Endodermal cell (in vitro differentiated cells): ENCODE measurements around the gene SPATA31A6. TPM values are rescaled to one million over a fixed set of nuclear protein-coding genes. Genes with fewer than 3 reads are reported as not detected.
"Not testable (repeated sequence)": the region's sequence is repeated elsewhere in the genome, so short reads cannot be mapped to it uniquely, and the experiment has no call there.

ENCODE experiments used
- DNase-seq: peaks from one replicate; pipeline ENCODE4 v3.0.0-alpha.2; 2017
- H3K27ac ChIP-seq: 2 replicates; pipeline ENCODE4 v1.5.1; 2013; ENCODE audit warnings: mild to moderate bottlenecking, low read depth, low read length, moderate library complexity
- H3K27me3 ChIP-seq: 2 replicates; pipeline ENCODE4 v1.6.1; 2013; ENCODE audit warnings: mild to moderate bottlenecking, low read length, moderate library complexity; ENCODE audit not compliant: insufficient read depth, control insufficient read depth, poor library complexity, severe bottlenecking
- H3K36me3 ChIP-seq: 2 replicates; pipeline ENCODE4 v1.7.0; 2013; ENCODE audit warnings: mild to moderate bottlenecking, low read length, moderate library complexity; ENCODE audit not compliant: control insufficient read depth, insufficient read depth
- H3K4me1 ChIP-seq: one replicate; pipeline ENCODE4 v1.7.0; 2013; ENCODE audit warnings: low read length; ENCODE audit not compliant: control insufficient read depth, insufficient read depth
- H3K4me3 ChIP-seq: 2 replicates; pipeline ENCODE4 v1.5.1; 2013; ENCODE audit warnings: mild to moderate bottlenecking, low read length, moderate library complexity
- H3K9ac ChIP-seq: 2 replicates; pipeline ENCODE4 v1.6.1; 2013; ENCODE audit warnings: mild to moderate bottlenecking, low read length, moderate library complexity; ENCODE audit not compliant: poor library complexity, severe bottlenecking; ENCODE audit errors: extremely low read depth
- H3K9me3 ChIP-seq: 2 replicates; pipeline ENCODE4 v1.6.1; 2013; ENCODE audit warnings: mild to moderate bottlenecking, low read length, moderate library complexity; ENCODE audit not compliant: control insufficient read depth
- H3K27ac Mint-ChIP-seq: 2 replicates; pipeline ENCODE4 v1.8.0; 2020; ENCODE audit warnings: mixed read lengths
- H3K27me3 Mint-ChIP-seq: 2 replicates; pipeline ENCODE4 v1.8.0; 2021; ENCODE audit warnings: mild to moderate bottlenecking, mixed read lengths; ENCODE audit not compliant: insufficient read depth
- H3K36me3 Mint-ChIP-seq: 2 replicates; pipeline ENCODE4 v1.8.0; 2020; ENCODE audit warnings: low read depth, mixed read lengths
- H3K4me1 Mint-ChIP-seq: 2 replicates; pipeline ENCODE4 v1.8.0; 2020; ENCODE audit warnings: mixed read lengths
- H3K4me3 Mint-ChIP-seq: 2 replicates; pipeline ENCODE4 v1.8.0; 2020; ENCODE audit warnings: mild to moderate bottlenecking, moderate library complexity, mixed read lengths
- H3K9me3 Mint-ChIP-seq: 2 replicates; pipeline ENCODE4 v1.8.0; 2020; ENCODE audit warnings: mild to moderate bottlenecking, mixed read lengths
- CTCF ChIP-seq: fragments of 200-600 bp; sonication (generic); conservative IDR thresholded peaks from 2 replicates; pipeline ENCODE4 v1.5.0; 2021; ENCODE audit warnings: antibody characterized with exemption, mild to moderate bottlenecking
- WGBS, 2 experiments: methylation state at CpG; one replicate each; pipeline versions ENCODE4 v1.1.5 to v1.1.7; 2013; ENCODE audit warnings: missing lambda C conversion rate in 2 of 2, mixed read lengths in 1 of 2; ENCODE audit not compliant: insufficient coverage in 1 of 2, insufficient read length in 1 of 2; 5-methylcytosine and 5-hydroxymethylcytosine counted together
- long read RNA-seq, 4 experiments: library from polyadenylated mRNA in 2 of 4; library from RNA in 1 of 4; library from capped mRNA in 1 of 4; stranded (forward) in 3 of 4; unstranded in 1 of 4; transcript quantifications; one replicate each; pipeline ENCODE4 v2.0.0, GENCODE V29; 2020 to 2021; ENCODE audit warnings: inconsistent platforms in 1 of 4
- polyA plus RNA-seq, 2 experiments: library from polyadenylated mRNA; stranded (reverse); fragments of 50-300 nt; gene quantifications; one replicate each; pipeline ENCODE4 v1.2.3, GENCODE V29; 2013
- total RNA-seq, 2 donors: library from RNA; stranded (reverse); fragmentation: NEBNext Ultra II Directional in 1 of 2; extraction: Animal tissue kit (Norgen Biotek cat#: 25700) in 1 of 2; gene quantifications; 2 replicates in 1 of 2; 3 replicates in 1 of 2; pipeline ENCODE4 v1.2.1, GENCODE V29; 2021

SPATA31A6 gene
- total RNA-seq: not detected
- 0.04 TPM for polyA plus RNA-seq (2013, experiment 1 of 2)
- polyA plus RNA-seq (2013, experiment 2 of 2): 0.12 TPM
- long read RNA-seq, experiment 1: 0 reads
- long read RNA-seq, experiment 2: 0 reads
- long read RNA-seq, experiment 3: 0 reads
- long read RNA-seq, experiment 4: 0 reads

- not testable (repeated sequence) for H3K4me3 ChIP-seq, H3K9me3 Mint-ChIP-seq, H3K9ac ChIP-seq, H3K27me3 Mint-ChIP-seq, H3K4me3 Mint-ChIP-seq, H3K36me3 Mint-ChIP-seq, DNase-seq, H3K36me3 ChIP-seq, H3K4me1 ChIP-seq, H3K4me1 Mint-ChIP-seq, H3K27ac Mint-ChIP-seq, H3K27ac ChIP-seq, H3K9me3 ChIP-seq, H3K27me3 ChIP-seq
- 88% methylated on average over 5 of the region's 5 CpGs; no CpG with 5 or more reads in 1 of the 2 experiments for WGBS, 2 experiments
Observed at GRCh38 chr9:42183359-42183758, at the start of gene SPATA31A6. SPATA31A6 (plus strand) TSS chr9:42183659; CDS start chr9:42183688, 29 bp downstream.

- not testable (repeated sequence) for H3K4me1 Mint-ChIP-seq, H3K4me3 ChIP-seq, H3K36me3 ChIP-seq, DNase-seq, H3K27ac ChIP-seq, H3K9me3 Mint-ChIP-seq, H3K9me3 ChIP-seq, H3K27ac Mint-ChIP-seq, H3K4me1 ChIP-seq, H3K27me3 Mint-ChIP-seq, H3K4me3 Mint-ChIP-seq, H3K9ac ChIP-seq, H3K36me3 Mint-ChIP-seq, H3K27me3 ChIP-seq
- TF ChIP-seq CTCF: peak; percentile 63
- WGBS, 2 experiments: 83% methylated on average over 1 of the region's 1 CpG; no CpG with 5 or more reads in 1 of the 2 experiments
Observed at GRCh38 chr9:42160299-42160698, 23.2 kb upstream of the SPATA31A6 start.

- H3K27ac Mint-ChIP-seq, H3K36me3 ChIP-seq, H3K4me3 ChIP-seq, H3K4me3 Mint-ChIP-seq, H3K27ac ChIP-seq, H3K27me3 Mint-ChIP-seq, H3K4me1 ChIP-seq, H3K27me3 ChIP-seq, H3K36me3 Mint-ChIP-seq, H3K4me1 Mint-ChIP-seq, H3K9me3 Mint-ChIP-seq, DNase-seq, H3K9ac ChIP-seq, H3K9me3 ChIP-seq: not testable (repeated sequence)
- WGBS, 2 experiments: 75% methylated on average over 2 of the region's 2 CpGs; no CpG with 5 or more reads in 1 of the 2 experiments
Observed at GRCh38 chr9:42219861-42220260, 36.4 kb downstream of the SPATA31A6 start.

- H3K9me3 Mint-ChIP-seq, H3K27ac Mint-ChIP-seq, H3K4me3 ChIP-seq, H3K27ac ChIP-seq, H3K4me3 Mint-ChIP-seq, H3K36me3 Mint-ChIP-seq, H3K4me1 Mint-ChIP-seq, H3K4me1 ChIP-seq, H3K27me3 Mint-ChIP-seq, H3K9me3 ChIP-seq, H3K27me3 ChIP-seq, H3K36me3 ChIP-seq, DNase-seq, H3K9ac ChIP-seq: not testable (repeated sequence)
- WGBS, 2 experiments: 88% methylated on average over 6 of the region's 10 CpGs; no CpG with 5 or more reads in 1 of the 2 experiments
Observed at GRCh38 chr9:42223230-42223629, 39.8 kb downstream of the SPATA31A6 start.

GRCh38 chr9:42233031-42233430 lies 49.6 kb downstream of the SPATA31A6 start:
- not testable (repeated sequence) for H3K4me3 ChIP-seq, H3K4me1 ChIP-seq, H3K36me3 ChIP-seq, H3K27me3 Mint-ChIP-seq, H3K9me3 ChIP-seq, H3K27ac ChIP-seq, DNase-seq, H3K36me3 Mint-ChIP-seq, H3K9me3 Mint-ChIP-seq, H3K9ac ChIP-seq, H3K27ac Mint-ChIP-seq, H3K27me3 ChIP-seq, H3K4me1 Mint-ChIP-seq, H3K4me3 Mint-ChIP-seq
- WGBS, 2 experiments: 94% methylated on average over 1 of the region's 4 CpGs; no CpG with 5 or more reads in 1 of the 2 experiments

GRCh38 chr9:42234610-42235009 lies 51.2 kb downstream of the SPATA31A6 start:
- not testable (repeated sequence) for H3K36me3 ChIP-seq

More at GRCh38 chr9:42234610-42235009, 51.2 kb downstream of the SPATA31A6 start:
- not testable (repeated sequence) for H3K27me3 ChIP-seq, H3K4me3 Mint-ChIP-seq, DNase-seq, H3K9me3 ChIP-seq, H3K27me3 Mint-ChIP-seq, H3K9ac ChIP-seq, H3K36me3 Mint-ChIP-seq, H3K9me3 Mint-ChIP-seq, H3K4me1 ChIP-seq, H3K4me1 Mint-ChIP-seq, H3K4me3 ChIP-seq, H3K27ac ChIP-seq
- peak overlapping the region; percentile 17 for H3K27ac Mint-ChIP-seq
